B cell (primary cell): ENCODE measurements around the gene BCAM. TPM values are rescaled to one million over a fixed set of nuclear protein-coding genes. Genes with fewer than 3 reads are reported as not detected.

Experiments
- ATAC-seq: fragments of 200-7000 bp; cut with Tn5 transposase; one replicate; pipeline ENCODE4 v1.10.0; 2021; ENCODE audit warnings: low read depth, mild to moderate bottlenecking, moderate number of reproducible peaks, moderate library complexity
- CTCF ChIA-PET: fragments of 350-600 bp; sonication (Branson Sonifier 250); formaldehyde crosslinking; loops from one replicate; lab custom pipeline; 2021; ENCODE audit warnings: antibody characterized with exemption, inconsistent platforms; lab: Charles Lee
- POLR2A ChIA-PET: fragments of 350-600 bp; sonication (Branson Sonifier 250); formaldehyde crosslinking; loops from one replicate; lab custom pipeline; 2021; ENCODE audit warnings: antibody characterized with exemption; lab: Charles Lee
- DNase-seq: peaks from one replicate; pipeline ENCODE4 v3.0.0; 2013
- H2AFZ ChIP-seq: 2 replicates; pipeline ENCODE4 v1.6.1; 2012; ENCODE audit warnings: mild to moderate bottlenecking, low read depth, low read length; ENCODE audit not compliant: insufficient read depth, poor library complexity, severe bottlenecking
- H3K27ac ChIP-seq, 2 donors: 1 replicate in 1 of 2; 2 replicates in 1 of 2; pipeline ENCODE4 v1.5.1; 2012 to 2013; ENCODE audit warnings: low read length in 2 of 2, mild to moderate bottlenecking in 2 of 2, moderate library complexity in 1 of 2
- H3K27me3 ChIP-seq, 4 experiments: fragments of 200-600 bp in 1 of 4; sonication (generic) in 1 of 4; replicated peaks in 1 of 4; 1 replicate in 2 of 4; 2 replicates in 2 of 4; pipeline versions ENCODE4 v1.6.1 to v1.7.0; 2013 to 2016; ENCODE audit warnings: low read length in 3 of 4, mild to moderate bottlenecking in 2 of 4, mixed read lengths in 1 of 4, moderate library complexity in 1 of 4; ENCODE audit not compliant: insufficient read depth in 4 of 4, control insufficient read depth in 3 of 4; ENCODE audit errors: control extremely low read depth in 1 of 4
- H3K36me3 ChIP-seq, 2 experiments: replicated peaks in 1 of 2; 1 replicate in 1 of 2; 2 replicates in 1 of 2; pipeline versions ENCODE4 v1.6.1 to v1.7.1; 2013; ENCODE audit warnings: low read length in 1 of 2; ENCODE audit not compliant: insufficient read depth in 2 of 2, control insufficient read depth in 1 of 2; ENCODE audit errors: control extremely low read depth in 1 of 2, extremely low read depth in 1 of 2
- H3K4me1 ChIP-seq, 2 donors: fragments of 200-600 bp in 1 of 2; sonication (generic) in 1 of 2; 1 replicate in 1 of 2; 2 replicates in 1 of 2; pipeline versions ENCODE4 v1.5.1 to v1.6.1; 2013 to 2017; ENCODE audit warnings: low read length in 2 of 2; ENCODE audit not compliant: control insufficient read depth in 2 of 2, insufficient read depth in 2 of 2
- H3K4me2 ChIP-seq: replicated peaks from 2 replicates; pipeline ENCODE3; 2012; ENCODE audit warnings: mild to moderate bottlenecking, low read depth, low read length; ENCODE audit not compliant: poor library complexity, severe bottlenecking
- H3K4me3 ChIP-seq, 5 experiments: fragments of 200-600 bp in 1 of 5; sonication (generic) in 1 of 5; 1 replicate in 3 of 5; 2 replicates in 2 of 5; pipeline versions ENCODE4 v1.5.1 to v1.7.0; 2011 to 2016; ENCODE audit warnings: low read length in 4 of 5, mild to moderate bottlenecking in 4 of 5, low read depth in 2 of 5, control low read depth in 1 of 5, moderate library complexity in 1 of 5; ENCODE audit not compliant: insufficient read depth in 1 of 5; ENCODE audit errors: control extremely low read depth in 1 of 5, extremely low read depth in 1 of 5
- H3K79me2 ChIP-seq: fragments of 200-600 bp; sonication (generic); one replicate; pipeline ENCODE4 v1.6.0; 2016; ENCODE audit warnings: low read length; ENCODE audit not compliant: control insufficient read depth, insufficient read depth
- H3K9ac ChIP-seq: fragments of 200-600 bp; sonication (generic); 2 replicates; pipeline ENCODE4 v1.6.1; 2017; ENCODE audit warnings: mild to moderate bottlenecking, low read length, moderate library complexity
- H3K9me3 ChIP-seq, 3 donors: one replicate each; pipeline versions ENCODE4 v1.6.1 to v1.7.1; 2013; ENCODE audit warnings: low read length in 2 of 3; ENCODE audit not compliant: control insufficient read depth in 2 of 3, insufficient read depth in 1 of 3; ENCODE audit errors: control extremely low read depth in 1 of 3
- H4K20me1 ChIP-seq: 2 replicates; pipeline ENCODE4 v1.6.0; 2012; ENCODE audit warnings: mild to moderate bottlenecking, low read length; ENCODE audit not compliant: insufficient read depth, control insufficient read depth, poor library complexity, severe bottlenecking
- H3K27ac Mint-ChIP-seq: one replicate; pipeline ENCODE4 v1.8.0; 2021; ENCODE audit warnings: mixed read lengths
- H3K27me3 Mint-ChIP-seq: one replicate; pipeline ENCODE4 v1.8.0; 2021; ENCODE audit warnings: mixed read lengths
- H3K4me1 Mint-ChIP-seq: one replicate; pipeline ENCODE4 v1.8.0; 2021; ENCODE audit warnings: mixed read lengths
- H3K4me3 Mint-ChIP-seq: one replicate; pipeline ENCODE4 v1.8.0; 2021; ENCODE audit warnings: mixed read lengths
- H3K9me3 Mint-ChIP-seq: one replicate; pipeline ENCODE4 v1.8.0; 2022; ENCODE audit warnings: mixed read lengths; ENCODE audit not compliant: insufficient read depth
- CTCF ChIP-seq: fragments of 200-600 bp; IDR thresholded peaks from one replicate; pipeline ENCODE4 v1.8.0; 2022; ENCODE audit warnings: antibody characterized with exemption, mild to moderate bottlenecking
- EZH2 ChIP-seq: IDR thresholded peaks from 2 replicates; pipeline ENCODE4 v1.6.1; 2012; ENCODE audit warnings: borderline replicate concordance, low read depth, mild to moderate bottlenecking, moderate library complexity, low read length; ENCODE audit not compliant: insufficient read depth, poor library complexity, severe bottlenecking
- WGBS: methylation state at CpG from one replicate; pipeline ENCODE4 v1.1.5; 2013; ENCODE audit warnings: missing lambda C conversion rate; ENCODE audit not compliant: insufficient coverage; 5-methylcytosine and 5-hydroxymethylcytosine counted together
- intact Hi-C: fragments of 100-400 bp; cut with micrococcal nuclease; formaldehyde crosslinking; loops from one replicate; pipeline ENCODE4 v1.10.0; 2022
- polyA plus RNA-seq: library from polyadenylated mRNA; depleted of rRNA; stranded (reverse); fragments of >200 nt; gene quantifications from 2 replicates; pipeline ENCODE4 v1.2.3, GENCODE V29; 2012
- total RNA-seq, 2 donors: library from RNA; stranded (reverse); fragments of 120-200 nt in 1 of 2; gene quantifications; 1 replicate in 1 of 2; 2 replicates in 1 of 2; pipeline versions ENCODE4 v1.2.3 to v1.2.4, GENCODE V29; 2013 to 2022

Gene BCAM
- total and polyA plus RNA-seq, 2 donors (not counting 1 experiment from before 2014, with no cell fraction given): not detected

GRCh38 chr19:44863990-44864389, 55.1 kb downstream of the BCAM start:
- Histone ChIP-seq H3K27me3 (no peaks in the 10 kb centered on the region), H3K4me3 (no peak overlapping the region), H2AFZ (no peak overlapping the region), H3K27ac (no peak overlapping the region), H3K36me3 (no peaks in the 10 kb centered on the region), H3K79me2 (no peaks in the 10 kb centered on the region), H3K9ac (no peak overlapping the region), H4K20me1 (no peaks in the 10 kb centered on the region), H3K4me1 (no peaks in the 10 kb centered on the region), H3K9me3 (peaks cover 0 to 8% (median 0%) of the 10 kb centered on the region in 3 donors), H3K4me2 (no peak overlapping the region)
- no CpG with 5 or more reads among the region's 2 CpGs for WGBS
- TF ChIP-seq EZH2 (no peak), CTCF (no peak)
- no peaks in the 10 kb centered on the region for H3K4me1 Mint-ChIP-seq
- no peak overlapping the region for H3K4me3 Mint-ChIP-seq
- ChIA-PET CTCF (no interaction called here), POLR2A (no interaction called here)
- H3K27me3 Mint-ChIP-seq: peaks cover 13% of the 10 kb centered on the region
- DNase-seq (no peak), ATAC-seq (no peak)
- intact Hi-C loops: no loop called here
- H3K27ac Mint-ChIP-seq: no peak overlapping the region
- no peaks in the 10 kb centered on the region for H3K9me3 Mint-ChIP-seq

- TF ChIP-seq CTCF (no peak), EZH2 (no peak)
- Histone ChIP-seq H3K36me3 (no peaks in the 10 kb centered on the region), H3K4me1 (no peaks in the 10 kb centered on the region), H3K27me3 (no peaks in the 10 kb centered on the region), H2AFZ (no peak overlapping the region), H3K9me3 (peaks cover 0 to 8% (median 0%) of the 10 kb centered on the region in 3 donors), H3K4me2 (no peak overlapping the region), H3K9ac (no peak overlapping the region), H3K27ac (no peak overlapping the region), H3K4me3 (no peak overlapping the region), H3K79me2 (no peaks in the 10 kb centered on the region), H4K20me1 (no peaks in the 10 kb centered on the region)
- Mint-ChIP-seq H3K4me3 (no peak overlapping the region), H3K4me1 (no peaks in the 10 kb centered on the region), H3K27ac (no peak overlapping the region), H3K27me3 (peaks cover 15% of the 10 kb centered on the region), H3K9me3 (no peaks in the 10 kb centered on the region)
- ChIA-PET POLR2A (no interaction called here), CTCF (no interaction called here)
- intact Hi-C loops: no loop called here
- ATAC-seq (no peak), DNase-seq (no peak)
- WGBS: 94% methylated on average over 22 of the region's 27 CpGs
These were observed 56.4 kb downstream of the BCAM start for GRCh38 chr19:44865196-44865767.
